ENCODE data around the gene ZP2.

DNA sequence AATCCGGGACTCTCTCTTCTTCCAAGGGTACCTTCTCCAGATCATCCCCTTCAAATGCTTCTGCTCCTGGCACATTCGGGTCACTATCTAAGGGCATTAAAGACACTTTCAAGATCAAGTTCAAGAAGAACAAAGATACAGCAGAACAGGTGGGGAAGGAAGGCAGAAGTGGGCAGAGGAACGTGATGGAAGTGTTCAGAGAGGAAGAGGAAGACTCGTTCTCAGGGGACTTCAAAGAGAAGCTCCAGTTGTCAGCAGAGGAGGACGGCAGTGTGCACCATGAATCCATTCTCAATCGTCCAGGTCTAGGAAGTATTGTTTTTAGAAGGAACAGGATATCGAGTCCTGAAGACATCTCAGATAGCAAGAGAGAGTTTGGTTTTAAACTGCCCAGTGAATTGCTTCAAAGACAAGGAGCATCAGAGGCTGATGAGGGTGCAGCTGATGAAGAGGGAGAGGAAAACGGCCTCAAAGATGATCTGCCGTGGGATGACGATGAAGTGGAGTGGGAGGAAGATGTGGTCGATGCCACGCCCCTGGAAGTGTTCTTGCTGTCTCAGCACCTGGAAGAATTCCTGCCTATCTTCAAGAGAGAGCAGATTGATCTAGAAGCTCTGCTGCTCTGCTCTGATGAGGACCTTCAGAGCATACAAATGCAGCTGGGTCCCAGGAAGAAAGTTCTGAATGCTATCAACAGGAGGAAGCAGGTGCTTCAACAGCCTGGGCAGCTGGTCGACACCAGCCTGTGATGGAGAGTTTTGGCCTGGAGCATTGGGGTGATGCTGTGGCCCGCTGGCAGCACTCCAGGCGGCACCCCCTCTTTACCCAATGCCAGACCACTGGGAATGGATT lies 38.9 kb upstream of the ZP2 start:
- TF ChIP-seq POLR2A (IDR thresholded peaks at IDR 0.05; ENCODE audit: low read depth, low read length) (no peak), TAF1 (IDR thresholded peaks at IDR 0.05; ENCODE audit: borderline replicate concordance, low read depth, low read length) (no peak), POLR2AphosphoS5 (IDR thresholded peaks at IDR 0.05; ENCODE audit: low read depth, low read length) (no peak)

Data from GM12892 (cell line).